Uterus (tissue), 2 donors: Measurements from ENCODE around the gene HDAC1.

ENCODE experiments used
- POLR2A ChIP-seq, 2 donors: fragments of 450-650 bp; IDR thresholded peaks; one replicate each; pipeline ENCODE4 v1.6.1; 2016; ENCODE audit warnings: antibody characterized with exemption in 2 of 2, mild to moderate bottlenecking in 1 of 2, moderate library complexity in 1 of 2
- TF ChIP-seq, protein P1 (sequence below), 4 experiments: fragments of 200-600 bp in 2 of 4; fragments of 450-650 bp in 2 of 4; sonication (generic) in 2 of 4; IDR thresholded peaks; one replicate each; pipeline ENCODE4 v1.5.1; 2016 to 2019; ENCODE audit warnings: antibody characterized with exemption in 4 of 4, mild to moderate bottlenecking in 2 of 4, moderate library complexity in 1 of 4

DNA sequence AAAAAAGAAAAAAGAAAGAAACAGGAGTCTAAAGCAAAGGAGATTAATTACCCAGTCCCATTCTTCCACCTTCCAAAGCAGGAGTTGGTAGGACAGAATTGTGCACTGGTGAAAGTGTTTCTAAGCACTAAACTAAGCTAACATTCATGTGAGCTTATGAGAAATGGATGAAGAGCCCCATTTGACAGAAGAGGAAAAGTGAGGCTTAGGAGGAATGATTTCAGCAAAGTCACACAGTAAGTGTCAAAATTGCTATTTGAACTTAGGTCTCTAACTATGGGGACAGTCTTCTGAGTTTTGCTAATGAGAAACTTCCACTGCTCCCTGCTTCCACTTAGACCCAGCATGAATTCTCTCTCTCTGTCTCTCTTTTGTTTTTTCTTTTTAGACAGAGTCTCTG is 22.1 kb upstream of the HDAC1 start:
- TF ChIP-seq, protein P1, sequence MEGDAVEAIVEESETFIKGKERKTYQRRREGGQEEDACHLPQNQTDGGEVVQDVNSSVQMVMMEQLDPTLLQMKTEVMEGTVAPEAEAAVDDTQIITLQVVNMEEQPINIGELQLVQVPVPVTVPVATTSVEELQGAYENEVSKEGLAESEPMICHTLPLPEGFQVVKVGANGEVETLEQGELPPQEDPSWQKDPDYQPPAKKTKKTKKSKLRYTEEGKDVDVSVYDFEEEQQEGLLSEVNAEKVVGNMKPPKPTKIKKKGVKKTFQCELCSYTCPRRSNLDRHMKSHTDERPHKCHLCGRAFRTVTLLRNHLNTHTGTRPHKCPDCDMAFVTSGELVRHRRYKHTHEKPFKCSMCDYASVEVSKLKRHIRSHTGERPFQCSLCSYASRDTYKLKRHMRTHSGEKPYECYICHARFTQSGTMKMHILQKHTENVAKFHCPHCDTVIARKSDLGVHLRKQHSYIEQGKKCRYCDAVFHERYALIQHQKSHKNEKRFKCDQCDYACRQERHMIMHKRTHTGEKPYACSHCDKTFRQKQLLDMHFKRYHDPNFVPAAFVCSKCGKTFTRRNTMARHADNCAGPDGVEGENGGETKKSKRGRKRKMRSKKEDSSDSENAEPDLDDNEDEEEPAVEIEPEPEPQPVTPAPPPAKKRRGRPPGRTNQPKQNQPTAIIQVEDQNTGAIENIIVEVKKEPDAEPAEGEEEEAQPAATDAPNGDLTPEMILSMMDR (IDR thresholded peaks at IDR 0.05), result no peak
- no peak for TF ChIP-seq POLR2A (IDR thresholded peaks at IDR 0.05)
